Smooth muscle cell (in vitro differentiated cells): Measurements from ENCODE around the gene DMAC2L. TPM values are rescaled to one million over a fixed set of nuclear protein-coding genes. Genes with fewer than 3 reads are reported as not detected.

ENCODE experiments used
- DNase-seq: peaks from one replicate; lab custom pipeline; 2025; ENCODE audit not compliant: unreplicated experiment; lab: John Stamatoyannopoulos, UW
- H2AFZ ChIP-seq: fragments of 200-600 bp; sonication (generic); 2 replicates; pipeline ENCODE4 v1.6.0; 2016; ENCODE audit warnings: antibody characterized with exemption, low read depth, mild to moderate bottlenecking
- H3F3A ChIP-seq: fragments of 200-600 bp; sonication (generic); 2 replicates; pipeline ENCODE4 v1.6.0; 2017; ENCODE audit warnings: antibody characterized with exemption, low read depth
- H3K27ac ChIP-seq: fragments of 200-600 bp; sonication (generic); 2 replicates; pipeline ENCODE4 v1.5.1; 2016; ENCODE audit warnings: low read depth, mild to moderate bottlenecking
- H3K27me3 ChIP-seq: fragments of 200-600 bp; sonication (generic); 2 replicates; pipeline ENCODE4 v1.6.1; 2016; ENCODE audit warnings: low read depth, mild to moderate bottlenecking
- H3K36me3 ChIP-seq: fragments of 200-600 bp; sonication (generic); 2 replicates; pipeline ENCODE4 v1.5.1; 2016; ENCODE audit warnings: low read depth
- H3K4me1 ChIP-seq: fragments of 200-600 bp; sonication (generic); 2 replicates; pipeline ENCODE4 v1.5.1; 2016; ENCODE audit warnings: low read depth
- H3K4me2 ChIP-seq: fragments of 200-600 bp; sonication (generic); 2 replicates; pipeline ENCODE4 v1.6.0; 2016; ENCODE audit warnings: mild to moderate bottlenecking
- H3K4me3 ChIP-seq: fragments of 200-600 bp; sonication (generic); 2 replicates; pipeline ENCODE4 v1.5.1; 2016; ENCODE audit warnings: mild to moderate bottlenecking
- H3K79me2 ChIP-seq: fragments of 200-600 bp; sonication (generic); 2 replicates; pipeline ENCODE4 v1.6.0; 2016; ENCODE audit warnings: low read depth, mild to moderate bottlenecking
- H3K9ac ChIP-seq: fragments of 200-600 bp; sonication (generic); 2 replicates; pipeline ENCODE4 v1.6.0; 2016; ENCODE audit warnings: low read depth
- H3K9me3 ChIP-seq: fragments of 200-600 bp; sonication (generic); replicated peaks from 2 replicates; pipeline ENCODE4 v1.5.1; 2016; ENCODE audit warnings: low read depth
- H4K20me1 ChIP-seq: fragments of 200-600 bp; sonication (generic); 2 replicates; pipeline ENCODE4 v1.6.0; 2016; ENCODE audit warnings: low read depth
- WGBS: methylation state at CpG from one replicate; pipeline ENCODE4 v1.1.7; 2016; ENCODE audit warnings: low lambda C conversion rate; 5-methylcytosine and 5-hydroxymethylcytosine counted together
- polyA plus RNA-seq: library from polyadenylated mRNA; unstranded; fragments of >200 nt; fragmentation: Nextera tagmentation; extraction: Ambion mirVana; gene quantifications from 2 replicates; pipeline ENCODE4 v1.2.1, GENCODE V29; 2016
- total RNA-seq: library from RNA; depleted of rRNA; stranded (reverse); fragments of >200 nt; gene quantifications from 2 replicates; pipeline ENCODE4 v1.2.3, GENCODE V29; 2014
- TF ChIP-seq, protein P1 (sequence below): fragments of 200-600 bp; sonication (generic); IDR thresholded peaks from 2 replicates; pipeline ENCODE4 v1.5.1; 2017; ENCODE audit warnings: borderline replicate concordance, mild to moderate bottlenecking, antibody characterized with exemption; ENCODE audit not compliant: insufficient read depth, poor library complexity, severe bottlenecking

DMAC2L gene
- total and polyA plus RNA-seq, 2 experiments from 2014 or later, result 1.6 to 8.5 TPM

DNA sequence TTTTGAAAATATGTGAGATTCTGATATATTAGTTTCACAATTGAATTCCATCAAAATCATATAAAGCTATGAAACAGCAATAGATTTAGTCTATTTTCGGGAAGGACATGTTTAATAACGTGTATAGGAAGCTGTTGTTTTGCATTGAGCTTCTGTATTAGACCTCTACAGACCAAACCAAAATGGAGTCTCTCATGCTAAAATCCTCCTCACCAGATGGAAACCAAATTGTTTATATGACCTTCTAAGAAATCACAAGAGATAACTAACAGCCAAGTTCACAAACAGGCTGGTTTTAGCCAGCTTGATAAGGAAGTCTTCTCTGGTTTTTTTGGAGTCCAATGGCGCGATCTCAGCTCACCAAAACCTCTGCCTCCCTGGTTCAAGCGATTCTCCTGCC is 24.0 kb upstream of the DMAC2L start:
- H3K4me1 ChIP-seq, result no peaks in the 10 kb centered on the region
- TF ChIP-seq, protein P1, sequence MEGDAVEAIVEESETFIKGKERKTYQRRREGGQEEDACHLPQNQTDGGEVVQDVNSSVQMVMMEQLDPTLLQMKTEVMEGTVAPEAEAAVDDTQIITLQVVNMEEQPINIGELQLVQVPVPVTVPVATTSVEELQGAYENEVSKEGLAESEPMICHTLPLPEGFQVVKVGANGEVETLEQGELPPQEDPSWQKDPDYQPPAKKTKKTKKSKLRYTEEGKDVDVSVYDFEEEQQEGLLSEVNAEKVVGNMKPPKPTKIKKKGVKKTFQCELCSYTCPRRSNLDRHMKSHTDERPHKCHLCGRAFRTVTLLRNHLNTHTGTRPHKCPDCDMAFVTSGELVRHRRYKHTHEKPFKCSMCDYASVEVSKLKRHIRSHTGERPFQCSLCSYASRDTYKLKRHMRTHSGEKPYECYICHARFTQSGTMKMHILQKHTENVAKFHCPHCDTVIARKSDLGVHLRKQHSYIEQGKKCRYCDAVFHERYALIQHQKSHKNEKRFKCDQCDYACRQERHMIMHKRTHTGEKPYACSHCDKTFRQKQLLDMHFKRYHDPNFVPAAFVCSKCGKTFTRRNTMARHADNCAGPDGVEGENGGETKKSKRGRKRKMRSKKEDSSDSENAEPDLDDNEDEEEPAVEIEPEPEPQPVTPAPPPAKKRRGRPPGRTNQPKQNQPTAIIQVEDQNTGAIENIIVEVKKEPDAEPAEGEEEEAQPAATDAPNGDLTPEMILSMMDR, result no peak
- WGBS, result 97% methylated on average over 5 of the region's 5 CpGs

DNA sequence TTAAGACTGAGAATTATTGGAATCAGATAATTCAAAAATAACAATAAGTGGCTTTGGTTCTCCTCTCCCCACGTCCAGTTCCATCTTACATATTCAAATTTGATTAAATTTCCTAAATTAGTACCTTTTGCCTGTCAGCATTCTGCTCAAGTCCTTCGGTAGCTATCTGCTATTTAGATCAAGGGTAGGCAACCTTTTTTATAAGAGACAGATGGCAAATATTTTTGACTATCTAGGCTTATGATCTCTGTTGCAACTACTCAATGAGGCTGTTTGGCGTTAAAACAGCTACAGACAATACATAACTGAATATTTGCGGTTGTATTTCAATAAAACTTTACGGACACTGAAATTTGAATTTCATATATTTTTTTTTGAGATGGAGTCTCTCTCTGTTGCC is 21.8 kb upstream of the DMAC2L start:
- WGBS, result 87% methylated on average over 5 of the region's 5 CpGs
- H3K9me3 ChIP-seq, result no peaks in the 10 kb centered on the region
- H3K4me2 ChIP-seq, result no peak overlapping the region
- H4K20me1 ChIP-seq, result no peaks in the 10 kb centered on the region
- no peak overlapping the region for H3K9ac ChIP-seq
- H3K27ac ChIP-seq, result no peak overlapping the region
- no peaks in the 10 kb centered on the region for H3F3A ChIP-seq
- H3K4me3 ChIP-seq, result no peak overlapping the region
- no peak overlapping the region for H2AFZ ChIP-seq
- H3K79me2 ChIP-seq, result no peaks in the 10 kb centered on the region
- no peaks in the 10 kb centered on the region for H3K27me3 ChIP-seq
- H3K36me3 ChIP-seq, result no peaks in the 10 kb centered on the region
- DNase-seq, result no peak
- TF ChIP-seq, protein P1, result no peak
- no peaks in the 10 kb centered on the region for H3K4me1 ChIP-seq

More for the DNA sequence above, 24.0 kb upstream of the DMAC2L start:
- H3K36me3 ChIP-seq, result no peaks in the 10 kb centered on the region
- H2AFZ ChIP-seq, result no peak overlapping the region
- H3K27ac ChIP-seq, result no peak overlapping the region
- no peaks in the 10 kb centered on the region for H3K9me3 ChIP-seq
- H3F3A ChIP-seq, result no peaks in the 10 kb centered on the region
- no peaks in the 10 kb centered on the region for H3K79me2 ChIP-seq
- H3K9ac ChIP-seq, result no peak overlapping the region
- no peak overlapping the region for H3K4me3 ChIP-seq
- H3K27me3 ChIP-seq, result no peaks in the 10 kb centered on the region
- no peak overlapping the region for H3K4me2 ChIP-seq
- no peak for DNase-seq
- H4K20me1 ChIP-seq, result no peaks in the 10 kb centered on the region

DNA sequence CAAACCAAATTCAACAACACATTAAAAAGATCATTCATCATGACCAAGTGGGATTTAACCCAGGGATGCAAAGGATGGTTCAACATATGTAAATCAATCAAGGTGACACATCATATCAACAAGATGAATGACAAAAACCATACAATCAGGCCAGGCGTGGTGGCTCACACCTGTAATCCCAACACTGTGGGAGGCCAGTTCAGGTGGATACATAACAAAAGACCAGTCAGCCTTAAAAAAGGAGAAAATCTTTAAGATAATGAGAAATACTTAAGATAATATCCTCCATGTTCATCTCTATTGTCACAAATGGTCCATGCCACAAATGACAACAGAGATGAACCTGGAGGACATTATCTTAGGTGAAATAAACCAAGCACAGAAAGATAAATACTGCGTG is 12.5 kb upstream of the DMAC2L start:
- Histone ChIP-seq H3K4me1 (no peaks in the 10 kb centered on the region), H3K4me2 (no peak overlapping the region), H3F3A (no peaks in the 10 kb centered on the region), H3K27me3 (no peaks in the 10 kb centered on the region), H3K27ac (no peak overlapping the region), H3K36me3 (no peaks in the 10 kb centered on the region), H3K4me3 (no peak overlapping the region), H3K9ac (no peak overlapping the region), H2AFZ (no peak overlapping the region), H3K79me2 (no peaks in the 10 kb centered on the region), H4K20me1 (no peaks in the 10 kb centered on the region), H3K9me3 (no peaks in the 10 kb centered on the region)
- 93% methylated on average over 2 of the region's 2 CpGs for WGBS
- no peak for DNase-seq
- TF ChIP-seq, protein P1, result no peak

DNA sequence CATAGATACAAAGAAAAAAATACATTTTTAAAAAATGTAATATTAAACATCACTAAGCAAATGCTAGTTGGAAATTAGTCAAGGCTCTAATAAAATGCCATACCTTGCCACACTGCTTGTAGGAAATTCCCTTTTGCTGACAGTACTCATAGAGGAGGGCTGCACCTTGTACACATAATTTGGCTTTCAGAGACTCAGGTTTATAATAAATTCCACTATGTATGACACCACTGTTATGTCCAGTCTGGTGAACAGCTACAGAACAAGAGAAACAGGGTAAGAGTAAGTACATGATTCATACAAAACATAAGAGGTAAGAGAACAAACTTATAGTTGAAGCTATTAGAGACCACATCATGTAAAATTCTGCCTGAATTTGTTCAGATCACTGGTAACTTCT is 10.2 kb upstream of the DMAC2L start:
- Histone ChIP-seq H3K9me3 (no peaks in the 10 kb centered on the region), H3K9ac (no peak overlapping the region), H4K20me1 (no peaks in the 10 kb centered on the region), H3K27ac (no peak overlapping the region), H3K79me2 (no peaks in the 10 kb centered on the region), H3K4me1 (no peaks in the 10 kb centered on the region), H3F3A (no peaks in the 10 kb centered on the region), H3K36me3 (no peaks in the 10 kb centered on the region), H2AFZ (no peak overlapping the region), H3K4me2 (no peak overlapping the region), H3K27me3 (no peaks in the 10 kb centered on the region), H3K4me3 (no peak overlapping the region)
- DNase-seq, result no peak
- TF ChIP-seq, protein P1, result no peak
